Measurements from ENCODE around the gene SNX27. TPM values are rescaled to one million over a fixed set of nuclear protein-coding genes. Genes with fewer than 3 reads are reported as not detected.

Gene SNX27
- total and polyA plus RNA-seq, 10 of the 15 experiments (the other 5 are each of a cell fraction or from before 2014, with no cell fraction given): 3.8 to 21.8 (median 12.5) TPM

DNA sequence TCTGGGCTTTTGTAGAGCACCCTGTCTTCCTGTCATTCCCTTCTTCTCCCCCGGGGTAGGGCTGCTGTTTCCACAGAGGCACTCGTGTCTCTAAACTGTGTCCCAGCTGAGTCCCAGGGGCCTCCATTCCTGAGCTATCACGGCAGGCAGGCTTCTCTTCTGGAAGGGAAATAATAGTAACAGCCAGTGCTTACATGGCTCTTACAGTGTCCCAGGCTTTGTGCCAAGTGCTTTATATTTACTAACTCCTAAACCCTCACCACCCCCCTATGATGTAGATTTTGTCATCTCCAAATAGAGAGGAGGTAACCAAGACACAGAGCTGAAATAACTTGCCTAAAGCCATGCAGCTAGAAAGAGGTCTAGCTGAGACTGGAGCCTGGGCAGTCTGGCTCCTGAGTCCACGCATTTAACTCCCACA is 106.2 kb downstream of the SNX27 start (continued):
- TF ChIP-seq, protein P1, sequence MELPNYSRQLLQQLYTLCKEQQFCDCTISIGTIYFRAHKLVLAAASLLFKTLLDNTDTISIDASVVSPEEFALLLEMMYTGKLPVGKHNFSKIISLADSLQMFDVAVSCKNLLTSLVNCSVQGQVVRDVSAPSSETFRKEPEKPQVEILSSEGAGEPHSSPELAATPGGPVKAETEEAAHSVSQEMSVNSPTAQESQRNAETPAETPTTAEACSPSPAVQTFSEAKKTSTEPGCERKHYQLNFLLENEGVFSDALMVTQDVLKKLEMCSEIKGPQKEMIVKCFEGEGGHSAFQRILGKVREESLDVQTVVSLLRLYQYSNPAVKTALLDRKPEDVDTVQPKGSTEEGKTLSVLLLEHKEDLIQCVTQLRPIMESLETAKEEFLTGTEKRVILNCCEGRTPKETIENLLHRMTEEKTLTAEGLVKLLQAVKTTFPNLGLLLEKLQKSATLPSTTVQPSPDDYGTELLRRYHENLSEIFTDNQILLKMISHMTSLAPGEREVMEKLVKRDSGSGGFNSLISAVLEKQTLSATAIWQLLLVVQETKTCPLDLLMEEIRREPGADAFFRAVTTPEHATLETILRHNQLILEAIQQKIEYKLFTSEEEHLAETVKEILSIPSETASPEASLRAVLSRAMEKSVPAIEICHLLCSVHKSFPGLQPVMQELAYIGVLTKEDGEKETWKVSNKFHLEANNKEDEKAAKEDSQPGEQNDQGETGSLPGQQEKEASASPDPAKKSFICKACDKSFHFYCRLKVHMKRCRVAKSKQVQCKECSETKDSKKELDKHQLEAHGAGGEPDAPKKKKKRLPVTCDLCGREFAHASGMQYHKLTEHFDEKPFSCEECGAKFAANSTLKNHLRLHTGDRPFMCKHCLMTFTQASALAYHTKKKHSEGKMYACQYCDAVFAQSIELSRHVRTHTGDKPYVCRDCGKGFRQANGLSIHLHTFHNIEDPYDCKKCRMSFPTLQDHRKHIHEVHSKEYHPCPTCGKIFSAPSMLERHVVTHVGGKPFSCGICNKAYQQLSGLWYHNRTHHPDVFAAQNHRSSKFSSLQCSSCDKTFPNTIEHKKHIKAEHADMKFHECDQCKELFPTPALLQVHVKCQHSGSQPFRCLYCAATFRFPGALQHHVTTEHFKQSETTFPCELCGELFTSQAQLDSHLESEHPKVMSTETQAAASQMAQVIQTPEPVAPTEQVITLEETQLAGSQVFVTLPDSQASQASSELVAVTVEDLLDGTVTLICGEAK (IDR thresholded peaks at IDR 0.05; ENCODE audit: borderline replicate concordance): no peak
- TF ChIP-seq WRNIP1 (IDR thresholded peaks at IDR 0.05; ENCODE audit: borderline replicate concordance, low read depth, low read length) (no peak), SMARCA5 (IDR thresholded peaks at IDR 0.05) (no peak)

DNA sequence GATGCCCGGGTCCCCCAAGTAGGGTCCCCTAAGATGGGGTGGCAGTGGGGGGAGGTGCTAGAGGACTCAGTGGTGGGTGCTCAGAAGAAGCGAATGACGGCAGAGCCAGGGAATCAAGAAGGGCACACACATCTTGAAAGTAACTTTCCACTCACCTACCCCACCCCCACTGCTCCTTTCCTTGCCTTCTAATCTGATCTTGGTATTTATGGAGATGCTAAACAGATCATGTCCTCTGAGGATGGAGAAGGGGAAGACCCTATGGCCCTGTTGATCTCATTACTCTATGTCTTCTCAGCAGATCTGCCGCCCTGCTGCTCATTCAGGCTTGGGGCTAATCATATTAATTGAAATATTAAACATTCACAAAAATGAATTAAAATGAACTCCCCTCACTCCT is 106.8 kb downstream of the SNX27 start:
- Histone ChIP-seq H3K79me2 (ENCODE audit: control insufficient read depth, insufficient read depth, low read length) (no peaks in the 10 kb centered on the region), H3K9me3 (replicated peaks; ENCODE audit: control insufficient read depth, insufficient read depth, low read length) (no peaks in the 10 kb centered on the region), H3K27ac (ENCODE audit: control insufficient read depth, insufficient read depth) (no peak overlapping the region), H3K4me1 (ENCODE audit: control insufficient read depth, insufficient read depth, low read length) (peaks cover 16% of the 10 kb centered on the region), H2AFZ (ENCODE audit: control insufficient read depth, low read depth, low read length) (no peak overlapping the region), H4K20me1 (ENCODE audit: control insufficient read depth, insufficient read depth) (no peaks in the 10 kb centered on the region), H3K27me3 (replicated peaks in 1 of 2; ENCODE audit: control insufficient read depth in 2 of 2, insufficient read depth in 2 of 2, low read length in 1 of 2) (peaks cover 6 to 9% of the 10 kb centered on the region in 2 experiments), H3K4me2 (ENCODE audit: control insufficient read depth, insufficient read depth) (no peak overlapping the region), H3K9ac (ENCODE audit: control insufficient read depth, insufficient read depth, low read length) (no peak overlapping the region), H3K36me3 (ENCODE audit: control insufficient read depth in 2 of 2, insufficient read depth in 2 of 2, low read length in 1 of 2) (no peaks in the 10 kb centered on the region), H3K4me3 (no peak overlapping the region)
- SMC1A ChIA-PET (ENCODE audit: uncharacterized antibody, unreplicated experiment): no interaction called here
- in situ Hi-C loops (cut with MboI) (no loop called here), intact Hi-C loops (cut with micrococcal nuclease; ENCODE audit: unreplicated experiment) (loop anchor here (10.0 kb wide), 1 partner anchor 116 kb away; the partner anchor contains the start of genes C2CD4D and RORC)
- BruUV-seq (replicated peaks): no TSS peak
- RAD21 ChIA-PET (ENCODE audit: unreplicated experiment): no interaction called here
- DNase-seq (ENCODE audit: low read depth, low spot score) (no peak), FAIRE-seq (no peak), ATAC-seq (no peak)
- no peak for TF ChIP-seq EGR1 (IDR thresholded peaks at IDR 0.05; ENCODE audit: borderline replicate concordance in 1 of 2, low read depth in 2 of 2, low read length in 2 of 2)
- no peak for TF ChIP-seq ATF7 (IDR thresholded peaks at IDR 0.05; ENCODE audit: low read depth)
- TF ChIP-seq RAD51 (IDR thresholded peaks at IDR 0.05): no peak
- no peak for TF ChIP-seq NBN (IDR thresholded peaks at IDR 0.05)
- TF ChIP-seq HDAC6 (IDR thresholded peaks at IDR 0.05; ENCODE audit: unreplicated experiment): no peak
- no peak for TF ChIP-seq CBX5 (IDR thresholded peaks at IDR 0.05; ENCODE audit: low read depth)
- TF ChIP-seq ESRRA (IDR thresholded peaks at IDR 0.05; ENCODE audit: low read length): no peak
- CTCF ChIA-PET: no interaction called here
- WGBS (ENCODE audit: insufficient coverage, insufficient replicate concordance, low lambda C conversion rate, missing lambda C conversion rate): 47% methylated on average over 4 of the region's 4 CpGs
- POLR2A ChIA-PET: no interaction called here
